DOHH2 (cell line): ENCODE measurements around the gene NID1.

Experiments used
- H3F3A ChIP-seq: fragments of 200-600 bp; sonication (generic), shearing (Covaris generic); 2 replicates; pipeline ENCODE4 v1.6.0; 2016; ENCODE audit warnings: antibody characterized with exemption, mild to moderate bottlenecking; ENCODE audit not compliant: control insufficient read depth, insufficient read depth
- H3K27ac ChIP-seq: fragments of 200-600 bp; sonication (generic); 2 replicates; pipeline ENCODE4 v1.5.1; 2014; ENCODE audit warnings: low read depth, mild to moderate bottlenecking, low read length, moderate library complexity
- H3K27me3 ChIP-seq: fragments of 200-600 bp; sonication (generic); 2 replicates; pipeline ENCODE4 v1.6.1; 2014; ENCODE audit warnings: mild to moderate bottlenecking, low read length, mixed read lengths; ENCODE audit not compliant: control insufficient read depth
- H3K36me3 ChIP-seq: fragments of 200-600 bp; sonication (generic); 2 replicates; pipeline ENCODE4 v1.6.1; 2014; ENCODE audit warnings: mild to moderate bottlenecking, low read length, moderate library complexity, mixed read lengths; ENCODE audit not compliant: control insufficient read depth
- H3K4me1 ChIP-seq: fragments of 200-600 bp; sonication (generic); 2 replicates; pipeline ENCODE4 v1.6.1; 2014; ENCODE audit warnings: mild to moderate bottlenecking, low read length, mixed read lengths; ENCODE audit not compliant: control insufficient read depth
- H3K4me2 ChIP-seq: fragments of 200-600 bp; sonication (generic); 2 replicates; pipeline ENCODE4 v1.6.0; 2014; ENCODE audit warnings: mild to moderate bottlenecking, low read length, moderate library complexity
- H3K4me3 ChIP-seq: fragments of 200-600 bp; sonication (generic); 2 replicates; pipeline ENCODE4 v1.5.1; 2014; ENCODE audit warnings: mild to moderate bottlenecking, low read length, mixed read lengths
- H3K79me2 ChIP-seq: fragments of 200-600 bp; sonication (generic); 2 replicates; pipeline ENCODE4 v1.6.1; 2014; ENCODE audit warnings: mild to moderate bottlenecking, low read length, mixed read lengths; ENCODE audit not compliant: control insufficient read depth
- H3K9me2 ChIP-seq: fragments of 200-600 bp; sonication (generic); replicated peaks from 2 replicates; pipeline ENCODE4 v1.6.1; 2014; ENCODE audit warnings: mild to moderate bottlenecking, low read length, mixed read lengths; ENCODE audit not compliant: control insufficient read depth
- H3K9me3 ChIP-seq: fragments of 200-600 bp; sonication (generic); 2 replicates; pipeline ENCODE4 v1.6.1; 2014; ENCODE audit warnings: antibody characterized with exemption, low read length, mixed read lengths; ENCODE audit not compliant: control insufficient read depth, insufficient read depth
- H4K20me1 ChIP-seq: fragments of 200-600 bp; sonication (generic); 2 replicates; pipeline ENCODE4 v1.6.0; 2014; ENCODE audit warnings: low read depth, mild to moderate bottlenecking, antibody characterized with exemption, low read length, moderate library complexity; ENCODE audit not compliant: control insufficient read depth, insufficient read depth
- CTCF ChIP-seq: fragments of 200-600 bp; sonication (generic); IDR thresholded peaks from one replicate; pipeline ENCODE4 v1.5.1; 2014; ENCODE audit warnings: antibody characterized with exemption, mild to moderate bottlenecking, low read depth, low read length; ENCODE audit not compliant: poor library complexity, severe bottlenecking
- EZH2phosphoT487 ChIP-seq: fragments of 200-600 bp; sonication (generic); IDR thresholded peaks from 2 replicates; pipeline ENCODE4 v1.6.1; 2017; ENCODE audit warnings: borderline replicate concordance, mild to moderate bottlenecking, antibody characterized with exemption, low read length, moderate library complexity, mixed read lengths

The NID1 gene

GRCh38 chr1:235938709-235939479 is 126.0 kb downstream of the NID1 start:
- Histone ChIP-seq H3K36me3 (no peaks in the 10 kb centered on the region), H3K4me1 (peaks cover 11% of the 10 kb centered on the region), H3K27me3 (peaks cover 11% of the 10 kb centered on the region), H3K4me2 (peak overlapping the region; percentile 4; the same call in 1 of the 2 replicates), H4K20me1 (no peaks in the 10 kb centered on the region), H3K4me3 (no peak overlapping the region), H3K9me2 (no peaks in the 10 kb centered on the region), H3K27ac (no peak overlapping the region), H3K9me3 (no peaks in the 10 kb centered on the region), H3F3A (no peaks in the 10 kb centered on the region), H3K79me2 (no peaks in the 10 kb centered on the region)
- no peak for TF ChIP-seq EZH2phosphoT487
- TF ChIP-seq CTCF, result no peak

DNA sequence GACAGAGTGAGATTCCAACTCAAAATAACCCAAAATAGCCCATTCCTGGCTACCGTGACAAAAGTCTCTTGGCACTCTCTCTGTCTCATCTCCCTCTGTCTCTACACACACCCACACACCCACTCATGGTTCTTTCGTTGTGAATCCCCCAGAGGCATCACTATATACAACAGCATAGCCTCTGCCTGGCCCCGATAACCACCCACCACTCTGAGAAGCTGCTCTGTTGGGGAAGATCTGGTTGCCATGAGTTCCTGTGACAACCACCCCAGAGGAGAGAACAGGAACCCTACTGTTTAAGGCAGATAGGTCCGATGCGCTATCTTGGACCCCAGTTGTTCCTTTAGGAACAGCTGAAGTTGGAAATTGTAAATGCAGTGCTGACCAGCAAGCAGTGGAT is 127.8 kb downstream of the NID1 start:
- no peak overlapping the region for H3K27ac ChIP-seq
- no peak overlapping the region for H3K4me3 ChIP-seq
- H3K9me2 ChIP-seq, result no peaks in the 10 kb centered on the region
- peaks cover 29% of the 10 kb centered on the region for H3K4me1 ChIP-seq
- no peak for TF ChIP-seq EZH2phosphoT487
- no peak for TF ChIP-seq CTCF
- no peaks in the 10 kb centered on the region for H3K79me2 ChIP-seq
- peaks cover 25% of the 10 kb centered on the region for H3K27me3 ChIP-seq
- H4K20me1 ChIP-seq, result no peaks in the 10 kb centered on the region
- H3K36me3 ChIP-seq, result no peaks in the 10 kb centered on the region
- H3K4me2 ChIP-seq, result no peak overlapping the region
- H3F3A ChIP-seq, result no peaks in the 10 kb centered on the region
- H3K9me3 ChIP-seq, result no peaks in the 10 kb centered on the region

DNA sequence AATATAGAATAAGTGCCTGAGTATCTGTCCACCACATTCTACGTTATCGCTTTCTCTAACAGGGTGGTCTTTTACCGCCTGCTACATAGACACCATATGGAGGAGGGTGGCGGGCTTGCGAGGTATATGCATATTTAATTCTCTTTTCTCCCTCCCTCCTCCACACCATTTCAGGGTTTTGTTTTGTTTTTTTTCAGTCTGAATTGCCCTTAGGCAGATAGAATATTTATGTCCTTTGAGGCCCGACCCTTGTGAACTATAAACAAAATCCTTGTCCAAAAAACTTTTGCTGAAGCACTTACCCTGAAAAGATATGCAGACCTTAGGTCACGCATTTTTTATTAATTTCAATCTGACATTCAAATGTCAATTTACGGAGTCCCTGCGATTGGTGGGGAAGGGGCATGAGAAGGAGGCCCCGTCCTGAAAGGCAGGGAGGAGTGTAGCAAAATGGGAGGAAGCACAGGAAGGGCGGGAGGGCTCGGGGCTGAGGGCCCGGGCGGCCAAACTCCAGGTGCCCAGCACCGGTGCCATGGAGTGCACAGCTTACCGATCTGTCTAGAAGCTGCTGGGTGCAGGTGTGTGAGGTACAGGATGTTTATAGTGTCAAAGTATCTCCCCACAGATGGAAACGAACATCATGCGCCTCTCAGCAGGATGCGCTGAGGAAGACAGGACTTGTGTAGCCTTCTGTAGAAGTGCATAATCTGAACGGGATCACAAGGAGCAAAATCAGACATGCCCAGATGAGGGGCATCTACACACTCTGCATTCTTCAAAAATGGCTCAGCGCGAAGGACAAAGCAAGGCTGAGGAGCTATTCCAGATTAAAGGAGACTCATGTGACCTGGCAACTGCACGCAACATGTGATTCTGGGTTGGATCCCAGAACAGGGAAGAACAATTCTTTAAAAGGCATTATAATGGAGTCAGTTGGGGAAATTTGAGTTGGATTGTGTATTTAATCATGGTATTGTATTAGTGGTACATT is 129.4 kb downstream of the NID1 start:
- H3K27ac ChIP-seq, result no peak overlapping the region
- H3K4me1 ChIP-seq, result peaks cover 42% of the 10 kb centered on the region
- no peak overlapping the region for H3K4me2 ChIP-seq
- TF ChIP-seq EZH2phosphoT487 (no peak), CTCF (no peak)
- no peaks in the 10 kb centered on the region for H3K9me3 ChIP-seq
- H3K9me2 ChIP-seq, result no peaks in the 10 kb centered on the region
- no peak overlapping the region for H3K4me3 ChIP-seq
- no peaks in the 10 kb centered on the region for H4K20me1 ChIP-seq
- H3K27me3 ChIP-seq, result peaks cover 35% of the 10 kb centered on the region
- no peaks in the 10 kb centered on the region for H3K79me2 ChIP-seq
- H3K36me3 ChIP-seq, result no peaks in the 10 kb centered on the region
- H3F3A ChIP-seq, result no peaks in the 10 kb centered on the region
